GM04503 (cell line): ENCODE data around the gene PCARE.
"Not testable (repeated sequence)": the region's sequence is repeated elsewhere in the genome, so short reads cannot be mapped to it uniquely, and the experiment has no call there.

Experiments used
- DNase-seq: peaks from one replicate; pipeline ENCODE4 v3.0.0-alpha.2; 2012; ENCODE audit warnings: low read depth

PCARE gene

DNA sequence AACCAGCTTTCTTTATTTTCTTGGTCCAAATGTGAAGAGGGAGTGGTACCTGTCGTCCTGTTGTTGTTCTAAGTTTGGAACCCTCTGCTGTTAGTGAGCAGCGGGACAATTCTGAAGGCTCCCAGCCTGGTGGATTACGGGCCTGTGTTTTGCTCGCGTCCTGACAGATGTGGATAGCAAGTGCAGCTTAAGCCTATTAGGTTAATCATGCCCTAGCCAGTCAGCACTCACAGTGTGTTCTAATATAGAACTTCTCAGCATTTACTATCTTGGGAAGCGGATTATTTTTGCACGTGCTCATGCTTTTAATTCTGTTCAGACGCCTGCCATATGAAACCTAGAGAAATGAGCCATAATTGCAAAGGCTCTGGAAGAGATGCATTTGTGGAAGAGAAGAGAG is at the start of gene PCARE:
TSS of gene PCARE (minus strand) at position 113 of the 400 bp plus-strand sequence. CDS start 262 bp downstream, outside the sequence.
- DNase-seq = no peak

DNA sequence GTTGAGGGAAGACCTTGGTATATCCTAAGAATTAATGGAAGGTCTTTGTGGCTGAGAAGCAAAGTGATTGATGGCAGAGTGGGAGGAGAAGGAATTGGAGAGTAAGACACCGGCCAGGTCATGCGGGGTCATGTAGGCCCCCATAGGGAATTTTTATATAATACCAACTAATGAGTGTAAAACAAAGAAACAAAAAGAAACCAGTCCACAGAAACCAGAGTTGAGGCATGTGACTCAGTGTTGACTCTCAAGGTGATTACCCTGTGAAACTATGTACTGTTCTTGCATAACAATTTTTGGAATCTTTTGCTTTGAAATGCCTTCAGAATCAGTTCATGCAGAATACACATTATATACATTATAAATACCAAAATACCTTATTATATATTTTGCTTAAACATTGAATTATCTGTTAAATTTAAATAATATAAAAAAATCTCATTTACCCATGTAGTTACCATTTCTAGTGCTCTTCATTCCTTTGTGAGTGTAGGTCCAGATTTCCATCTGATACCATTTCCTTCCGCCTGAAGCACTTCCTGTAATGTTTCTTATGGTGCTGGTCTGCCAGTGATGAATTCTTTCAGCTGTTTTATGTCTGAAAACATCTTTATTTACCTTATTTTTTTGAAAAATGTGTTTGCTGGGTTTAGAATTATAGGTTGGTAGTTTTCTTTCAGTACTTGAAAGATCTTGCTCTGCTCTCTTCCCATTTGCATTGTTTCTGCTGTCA is 49.5 kb upstream of the PCARE start:
- peak; percentile 60 for DNase-seq

GRCh38 chr2:29120846-29121245 is 46.5 kb upstream of the PCARE start:
- no peak for DNase-seq

DNA sequence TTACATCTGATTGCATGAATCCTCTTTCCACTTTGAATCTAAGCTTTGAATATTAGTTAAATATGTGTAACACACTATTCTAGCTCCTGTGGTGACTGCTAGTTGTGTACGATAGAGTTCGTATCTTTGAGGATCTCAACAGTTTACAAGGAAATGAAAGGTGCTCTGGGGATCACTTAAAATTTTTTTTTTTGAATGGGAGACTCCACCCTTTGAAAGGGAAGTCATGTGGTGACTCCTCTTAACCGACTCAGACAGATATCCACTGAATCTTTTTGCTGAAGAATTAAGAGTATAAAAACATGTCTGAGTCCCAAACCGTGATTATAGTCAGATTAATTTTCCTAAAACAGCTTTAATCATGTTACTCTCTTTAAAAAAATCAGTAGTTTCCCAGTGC is 44.9 kb upstream of the PCARE start:
- no peak for DNase-seq

DNA sequence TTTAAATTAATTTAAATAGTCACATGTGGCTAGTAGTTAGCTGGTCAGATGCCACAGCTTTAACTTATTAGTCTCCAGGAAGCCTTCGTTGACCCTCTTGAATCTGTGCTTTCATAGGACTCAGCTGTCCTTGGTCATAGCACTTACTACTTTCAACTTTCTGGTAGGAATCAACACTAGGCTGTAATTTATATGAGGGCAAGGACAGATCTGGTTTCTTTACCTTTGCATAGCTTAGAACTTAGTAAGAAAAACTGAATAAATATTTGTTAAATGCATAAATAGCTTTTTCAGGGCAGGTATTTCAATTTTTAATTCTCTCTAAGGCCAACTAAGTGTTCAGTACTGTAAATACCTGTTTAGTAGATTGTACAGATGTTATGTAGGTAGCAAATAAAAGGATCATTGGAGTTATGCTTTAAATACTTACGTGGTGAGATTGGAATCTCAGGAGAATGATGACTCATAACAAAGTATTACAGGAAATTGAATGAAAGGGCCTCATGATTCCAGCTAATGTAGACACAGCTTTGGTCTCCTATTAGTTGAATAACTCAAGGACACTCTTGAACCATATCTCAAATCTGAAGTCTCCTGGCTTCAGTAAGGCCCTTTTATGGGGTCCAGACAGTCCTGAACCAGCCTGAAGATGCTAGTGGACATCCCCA is 43.4 kb upstream of the PCARE start:
- no peak for DNase-seq

DNA sequence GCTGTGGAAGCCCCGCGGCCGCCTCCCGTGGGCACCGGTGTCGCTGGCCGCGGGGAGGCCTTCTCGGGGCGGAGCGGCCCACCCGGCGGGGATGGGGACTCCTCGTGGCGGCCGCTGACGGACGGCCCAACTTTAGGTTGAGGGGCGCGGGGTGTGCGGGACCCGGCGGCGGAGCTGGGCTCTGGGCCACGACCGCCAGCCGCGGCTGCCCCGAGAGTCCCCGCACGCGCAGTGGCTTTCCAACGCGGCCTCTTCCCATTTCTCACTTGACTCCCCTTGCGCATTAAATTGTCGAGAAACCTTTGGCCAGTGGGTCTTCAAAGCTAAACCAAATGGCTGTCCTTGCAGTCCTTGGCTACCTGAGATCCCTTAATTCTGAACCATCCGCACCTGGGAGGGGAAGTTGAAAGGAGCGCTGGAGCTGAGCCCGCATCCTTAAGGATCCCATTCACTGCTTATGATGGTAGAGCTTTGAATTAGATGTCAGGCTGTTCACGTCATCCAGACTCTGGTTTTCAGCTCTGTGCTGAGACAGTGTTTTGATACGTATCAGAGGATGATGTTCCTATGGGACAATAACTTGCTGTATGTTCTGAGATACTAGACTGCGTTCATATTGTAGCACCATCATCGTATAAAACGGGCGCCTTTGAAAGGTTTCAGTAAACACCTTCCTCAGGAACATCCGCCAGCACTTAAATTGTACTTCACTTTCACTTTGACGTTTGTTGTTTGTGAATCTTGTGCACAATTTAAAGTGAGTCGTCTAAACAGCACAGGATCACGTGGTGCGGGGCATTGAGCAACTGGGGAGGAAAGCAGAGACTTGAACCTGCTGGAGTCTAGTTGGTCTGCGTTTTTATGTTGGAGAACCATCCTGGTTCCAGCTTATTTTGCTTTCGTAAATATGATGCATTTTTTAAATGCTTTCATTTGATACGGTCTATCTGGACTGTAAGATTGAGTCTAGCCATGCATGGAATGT is 41.8 kb upstream of the PCARE start:
- DNase-seq = peak; percentile 72

DNA sequence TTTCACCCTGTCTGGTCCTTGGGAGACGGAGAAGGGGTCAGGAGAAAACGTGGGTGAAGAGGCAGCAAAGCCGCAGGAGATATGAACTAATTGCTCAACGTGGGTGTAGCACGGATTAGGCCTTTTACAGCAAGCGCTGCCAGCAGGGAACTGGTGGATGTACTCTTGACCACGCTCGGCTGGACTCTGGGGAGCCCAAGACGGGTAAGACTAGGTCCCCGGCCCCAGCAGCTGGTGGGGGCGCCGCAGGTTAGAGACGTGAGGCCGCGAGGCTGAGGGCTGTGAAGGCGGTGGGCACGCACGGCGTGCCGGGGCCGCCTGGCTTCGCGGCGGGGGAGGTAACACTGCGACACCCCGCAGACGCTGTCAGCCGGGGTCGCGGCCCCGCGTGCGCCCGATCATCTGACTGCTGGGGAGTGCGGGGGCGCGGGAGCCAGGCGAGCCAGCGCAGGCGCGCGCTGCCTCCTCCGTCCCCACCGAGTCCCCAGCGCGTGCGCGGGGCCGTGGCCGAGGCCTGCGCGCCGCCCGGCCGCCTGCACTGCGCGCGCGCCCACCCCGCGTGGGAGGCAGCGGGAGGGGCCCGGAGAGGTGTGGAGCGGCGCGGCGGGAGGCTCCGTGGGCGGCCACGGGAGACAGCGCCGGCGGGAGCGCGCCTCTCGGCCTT is 40.8 kb upstream of the PCARE start, which contains the start of gene CLIP4:
TSS of gene CLIP4 (plus strand) at position 470 of the 664 bp plus-strand sequence. CDS start 5,974 bp downstream, outside the sequence.
- DNase-seq = no peak

GRCh38 chr2:29114586-29114945 is 40.2 kb upstream of the PCARE start:
- DNase-seq = no peak

DNA sequence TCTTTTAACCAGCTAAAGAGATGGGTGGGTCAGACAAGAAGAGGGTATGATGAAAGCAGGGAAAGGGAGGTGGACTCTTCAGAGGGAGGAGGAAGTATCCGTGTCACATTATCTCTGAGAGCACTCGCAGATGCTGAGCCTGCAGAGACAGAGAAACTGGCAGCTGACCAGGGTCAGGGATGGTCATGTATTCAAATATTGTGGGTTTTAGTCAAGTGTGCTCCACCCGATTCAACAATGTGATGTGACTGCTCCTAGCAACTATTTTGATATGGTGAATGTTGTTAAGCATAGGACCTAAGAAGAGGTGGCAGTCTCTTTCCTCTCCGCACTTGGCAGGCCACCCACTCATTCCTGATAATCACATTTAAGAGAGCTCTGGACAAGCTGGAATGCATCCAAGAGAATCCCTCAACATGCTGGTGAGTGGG is 39.6 kb upstream of the PCARE start:
- DNase-seq = peak; percentile 77

DNA sequence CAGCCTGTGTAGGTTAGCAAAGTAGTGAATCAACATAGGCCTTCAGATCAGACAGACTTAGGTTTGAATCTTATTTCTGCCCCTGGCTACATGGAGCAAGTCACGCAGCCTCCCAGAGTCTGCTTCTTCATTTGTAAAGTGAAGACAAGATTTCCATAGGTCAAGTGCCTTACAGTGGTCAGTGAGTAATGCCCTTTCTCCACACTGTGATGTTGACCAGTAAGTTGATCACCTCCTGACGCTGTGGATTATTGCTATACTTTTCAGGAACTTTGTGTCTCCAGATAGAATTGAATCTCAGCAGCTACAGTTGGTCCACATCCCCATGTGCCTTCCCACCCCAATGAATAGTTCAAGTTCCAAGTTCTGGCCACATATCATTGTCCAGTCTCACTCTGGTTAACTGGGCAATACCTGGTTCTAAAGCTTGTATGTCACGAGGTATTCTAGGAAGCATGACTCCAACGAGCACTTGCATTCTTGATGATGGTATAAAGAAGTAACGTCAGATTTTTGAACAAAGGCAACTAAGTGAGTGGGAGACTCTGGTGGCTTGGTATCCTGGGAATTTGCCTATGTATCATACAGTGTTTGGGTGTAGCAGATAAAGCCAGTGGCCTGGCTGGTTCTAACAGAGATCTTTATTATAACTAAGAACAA is 38.8 kb upstream of the PCARE start:
- DNase-seq = no peak

DNA sequence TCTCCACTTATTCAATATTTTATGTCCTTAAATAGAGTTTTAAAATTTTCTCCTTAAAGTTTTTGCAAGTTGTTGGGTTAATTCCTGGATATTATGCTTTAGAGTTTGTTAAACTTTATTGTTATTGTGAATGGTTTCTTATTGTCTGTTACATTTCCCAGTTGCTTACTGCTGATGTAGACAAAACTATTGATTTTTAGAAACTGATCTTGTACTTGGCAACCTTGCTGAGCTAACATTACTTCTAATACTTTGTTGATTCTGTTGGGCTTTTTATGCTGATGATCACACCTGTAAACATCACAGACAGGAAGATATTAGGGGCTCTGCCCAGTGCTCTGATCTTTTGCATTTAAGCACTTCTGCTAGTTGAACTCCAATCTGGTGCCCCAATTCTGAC is 38.1 kb upstream of the PCARE start:
- no peak for DNase-seq

DNA sequence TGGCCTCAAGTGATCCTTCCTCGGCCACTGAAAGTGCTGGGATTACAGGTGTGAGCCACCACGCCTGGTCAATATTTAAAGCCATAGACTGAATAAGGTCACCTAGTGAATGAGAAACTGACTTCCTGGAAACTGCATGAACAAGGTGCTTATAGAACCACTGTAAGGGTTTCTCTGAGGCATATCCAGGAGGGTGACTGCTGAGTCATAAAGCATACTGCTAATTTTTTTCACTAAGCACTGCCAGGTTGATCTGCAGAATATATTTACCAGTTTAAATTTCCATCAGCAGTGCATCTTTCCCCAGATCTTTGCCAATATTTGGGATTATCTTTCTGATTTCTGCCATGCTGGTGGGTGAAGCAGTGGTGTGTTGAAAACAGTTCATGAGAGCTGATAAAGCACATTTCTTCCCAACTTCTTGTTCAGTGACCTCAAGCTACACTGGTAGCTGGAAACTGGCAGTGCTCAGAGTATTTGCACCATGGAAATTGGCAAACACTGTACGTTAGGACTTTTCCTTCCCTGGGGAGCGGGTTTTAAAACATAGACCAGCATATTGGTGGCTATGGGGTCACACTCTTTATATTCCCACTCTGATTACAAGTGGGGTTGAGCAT is 36.7 kb upstream of the PCARE start:
- no peak for DNase-seq

GRCh38 chr2:29109246-29109645 is 34.9 kb upstream of the PCARE start:
- no peak for DNase-seq

GRCh38 chr2:29108225-29108624 is 33.9 kb upstream of the PCARE start:
- DNase-seq = peak; percentile 53

DNA sequence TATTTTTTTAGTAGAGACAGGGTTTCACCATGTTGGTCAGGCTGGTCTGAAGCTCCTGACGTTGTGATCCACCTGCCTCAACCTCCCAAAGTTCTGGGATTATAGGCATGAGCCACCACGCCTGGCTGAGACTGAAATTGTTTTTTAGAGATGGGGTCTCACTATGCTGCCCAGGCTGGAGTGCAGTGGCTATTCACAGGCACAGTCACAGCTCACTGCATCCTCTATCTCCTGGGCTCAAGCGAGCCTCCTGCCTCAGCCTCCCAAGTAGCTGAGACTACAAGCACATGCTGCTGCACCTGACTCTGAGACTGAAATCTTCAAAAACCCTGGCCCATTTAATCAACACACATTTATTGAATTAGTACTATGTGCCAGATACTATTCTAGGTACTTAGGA is 33.2 kb upstream of the PCARE start:
- DNase-seq = not testable (repeated sequence)

- DNase-seq = no peak
Measured at GRCh38 chr2:29106980-29107388, 32.7 kb upstream of the PCARE start.

DNA sequence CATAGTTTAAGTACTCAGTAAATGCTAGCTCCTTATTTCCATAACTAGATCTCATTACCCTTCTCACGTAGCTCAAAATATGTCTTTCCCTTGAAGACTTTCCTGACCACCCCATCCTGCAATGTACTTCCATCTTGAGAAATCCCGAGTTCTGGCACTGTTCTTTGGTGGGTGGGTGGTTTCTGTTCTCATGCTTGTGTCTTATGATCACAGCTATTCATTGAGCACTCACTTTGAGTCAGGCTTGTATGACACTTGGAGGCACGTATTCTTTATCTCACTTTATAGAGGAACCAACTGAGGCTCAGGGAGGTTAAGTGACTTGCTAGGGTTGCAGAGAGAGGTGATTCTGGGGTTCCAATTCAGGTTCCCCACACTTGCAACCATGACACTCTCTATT is 31.9 kb upstream of the PCARE start:
- DNase-seq = no peak

- DNase-seq = no peak
Measured at GRCh38 chr2:29105375-29105774, 31.1 kb upstream of the PCARE start.

DNA sequence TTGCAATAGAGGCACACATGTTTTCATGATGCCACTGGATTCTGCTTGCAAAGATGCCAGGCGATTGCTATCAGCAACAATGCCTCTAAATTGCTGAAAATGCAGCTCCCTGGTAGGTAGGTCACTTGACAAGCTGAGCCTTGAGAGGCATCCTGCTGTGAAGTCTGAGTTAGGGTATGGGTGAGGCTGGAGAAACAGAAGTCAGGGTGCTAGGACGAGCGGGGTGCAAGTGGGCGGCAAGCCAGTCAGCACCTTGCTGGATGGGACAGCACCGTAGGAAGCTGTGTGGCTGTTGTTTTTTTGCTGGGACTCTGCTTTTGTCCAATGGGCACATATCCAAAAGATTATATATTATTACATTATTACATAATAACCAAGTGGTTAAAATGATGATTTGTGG is 30.4 kb upstream of the PCARE start:
- DNase-seq = no peak

DNA sequence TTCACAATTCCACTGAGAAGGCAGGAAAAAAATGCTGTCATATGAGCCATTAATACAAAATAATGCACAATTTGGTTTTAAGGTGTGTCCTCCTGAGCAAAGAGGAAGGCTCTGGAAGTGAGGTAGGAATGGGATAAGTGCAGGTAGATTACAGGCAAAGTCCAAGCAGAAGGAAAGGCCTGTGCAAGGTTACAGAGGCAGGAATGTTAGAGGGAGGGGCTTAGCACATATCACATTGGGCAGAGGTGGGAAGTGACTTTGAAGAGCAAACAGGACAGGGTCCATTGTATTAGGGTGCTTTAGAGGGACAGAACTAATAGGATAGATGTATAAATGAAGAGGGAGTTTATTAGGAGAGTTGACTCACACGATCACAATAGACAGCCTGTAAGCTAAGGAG is 26.2 kb upstream of the PCARE start:
- DNase-seq = no peak

GRCh38 chr2:29097569-29097968 is 23.2 kb upstream of the PCARE start:
- DNase-seq = no peak
